Measurements from ENCODE around the gene PTPRM.
A peak's percentile ranks its signal among the peaks of the same experiment; 100 is the strongest.

DNA sequence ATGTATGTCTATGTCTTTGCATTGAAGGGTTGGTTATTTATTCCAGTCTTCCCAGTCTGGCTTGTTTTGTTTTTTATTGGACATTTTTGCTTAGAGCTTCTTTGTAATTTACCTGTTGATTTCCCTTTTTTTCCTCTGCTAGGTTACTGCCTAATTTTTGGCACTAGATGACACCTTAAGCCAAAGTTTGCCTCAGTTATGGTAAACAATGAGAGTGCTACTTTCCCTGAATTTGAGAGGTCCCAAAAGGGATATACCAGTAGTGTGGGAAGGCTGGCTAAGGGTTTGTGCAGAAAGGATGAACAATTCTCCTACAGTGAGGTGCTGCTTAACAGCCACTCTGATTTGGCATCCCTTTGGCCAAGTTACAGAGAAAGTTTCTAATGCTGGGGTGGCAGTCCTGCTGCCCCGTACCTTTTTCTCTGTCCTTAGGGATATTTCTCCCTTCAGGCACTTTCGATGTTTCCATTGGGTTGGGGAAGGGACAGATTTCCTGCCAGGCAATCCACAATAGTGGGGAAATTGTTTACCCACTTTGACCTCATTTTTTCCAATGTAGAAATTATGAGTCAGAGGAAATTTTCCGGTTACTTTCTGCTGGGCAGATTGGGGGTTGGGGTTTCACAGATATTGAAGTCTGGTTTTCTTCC lies 354.9 kb downstream of the PTPRM start:
- TF ChIP-seq, protein P1, sequence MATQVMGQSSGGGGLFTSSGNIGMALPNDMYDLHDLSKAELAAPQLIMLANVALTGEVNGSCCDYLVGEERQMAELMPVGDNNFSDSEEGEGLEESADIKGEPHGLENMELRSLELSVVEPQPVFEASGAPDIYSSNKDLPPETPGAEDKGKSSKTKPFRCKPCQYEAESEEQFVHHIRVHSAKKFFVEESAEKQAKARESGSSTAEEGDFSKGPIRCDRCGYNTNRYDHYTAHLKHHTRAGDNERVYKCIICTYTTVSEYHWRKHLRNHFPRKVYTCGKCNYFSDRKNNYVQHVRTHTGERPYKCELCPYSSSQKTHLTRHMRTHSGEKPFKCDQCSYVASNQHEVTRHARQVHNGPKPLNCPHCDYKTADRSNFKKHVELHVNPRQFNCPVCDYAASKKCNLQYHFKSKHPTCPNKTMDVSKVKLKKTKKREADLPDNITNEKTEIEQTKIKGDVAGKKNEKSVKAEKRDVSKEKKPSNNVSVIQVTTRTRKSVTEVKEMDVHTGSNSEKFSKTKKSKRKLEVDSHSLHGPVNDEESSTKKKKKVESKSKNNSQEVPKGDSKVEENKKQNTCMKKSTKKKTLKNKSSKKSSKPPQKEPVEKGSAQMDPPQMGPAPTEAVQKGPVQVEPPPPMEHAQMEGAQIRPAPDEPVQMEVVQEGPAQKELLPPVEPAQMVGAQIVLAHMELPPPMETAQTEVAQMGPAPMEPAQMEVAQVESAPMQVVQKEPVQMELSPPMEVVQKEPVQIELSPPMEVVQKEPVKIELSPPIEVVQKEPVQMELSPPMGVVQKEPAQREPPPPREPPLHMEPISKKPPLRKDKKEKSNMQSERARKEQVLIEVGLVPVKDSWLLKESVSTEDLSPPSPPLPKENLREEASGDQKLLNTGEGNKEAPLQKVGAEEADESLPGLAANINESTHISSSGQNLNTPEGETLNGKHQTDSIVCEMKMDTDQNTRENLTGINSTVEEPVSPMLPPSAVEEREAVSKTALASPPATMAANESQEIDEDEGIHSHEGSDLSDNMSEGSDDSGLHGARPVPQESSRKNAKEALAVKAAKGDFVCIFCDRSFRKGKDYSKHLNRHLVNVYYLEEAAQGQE (IDR thresholded peaks at IDR 0.05) = peak; percentile 86
- peak; percentile 93 for TF ChIP-seq SP1 (IDR thresholded peaks at IDR 0.05)
- TF ChIP-seq, protein P2, sequence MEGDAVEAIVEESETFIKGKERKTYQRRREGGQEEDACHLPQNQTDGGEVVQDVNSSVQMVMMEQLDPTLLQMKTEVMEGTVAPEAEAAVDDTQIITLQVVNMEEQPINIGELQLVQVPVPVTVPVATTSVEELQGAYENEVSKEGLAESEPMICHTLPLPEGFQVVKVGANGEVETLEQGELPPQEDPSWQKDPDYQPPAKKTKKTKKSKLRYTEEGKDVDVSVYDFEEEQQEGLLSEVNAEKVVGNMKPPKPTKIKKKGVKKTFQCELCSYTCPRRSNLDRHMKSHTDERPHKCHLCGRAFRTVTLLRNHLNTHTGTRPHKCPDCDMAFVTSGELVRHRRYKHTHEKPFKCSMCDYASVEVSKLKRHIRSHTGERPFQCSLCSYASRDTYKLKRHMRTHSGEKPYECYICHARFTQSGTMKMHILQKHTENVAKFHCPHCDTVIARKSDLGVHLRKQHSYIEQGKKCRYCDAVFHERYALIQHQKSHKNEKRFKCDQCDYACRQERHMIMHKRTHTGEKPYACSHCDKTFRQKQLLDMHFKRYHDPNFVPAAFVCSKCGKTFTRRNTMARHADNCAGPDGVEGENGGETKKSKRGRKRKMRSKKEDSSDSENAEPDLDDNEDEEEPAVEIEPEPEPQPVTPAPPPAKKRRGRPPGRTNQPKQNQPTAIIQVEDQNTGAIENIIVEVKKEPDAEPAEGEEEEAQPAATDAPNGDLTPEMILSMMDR (IDR thresholded peaks at IDR 0.05; ENCODE audit: low read depth, low read length, missing input control) = no peak
- TF ChIP-seq, protein P3, sequence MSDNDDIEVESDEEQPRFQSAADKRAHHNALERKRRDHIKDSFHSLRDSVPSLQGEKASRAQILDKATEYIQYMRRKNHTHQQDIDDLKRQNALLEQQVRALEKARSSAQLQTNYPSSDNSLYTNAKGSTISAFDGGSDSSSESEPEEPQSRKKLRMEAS (IDR thresholded peaks at IDR 0.05) = peak; percentile 63
- peak; percentile 23 for TF ChIP-seq FOXA1 (IDR thresholded peaks at IDR 0.05)
- no peak for TF ChIP-seq GABPA (IDR thresholded peaks at IDR 0.05 in 1 of 2, conservative IDR thresholded peaks at IDR 0.05 in 1 of 2)
- no peak for TF ChIP-seq TAF1 (conservative IDR thresholded peaks at IDR 0.05)
- TF ChIP-seq YY1 (IDR thresholded peaks at IDR 0.05) = peak; percentile 88
